ENCODE data around the gene DAPK1. TPM values are rescaled to one million over a fixed set of nuclear protein-coding genes. Genes with fewer than 3 reads are reported as not detected.

The DAPK1 gene
- total and polyA plus RNA-seq, 10 of the 15 experiments (the other 5 are each of a cell fraction or from before 2014, with no cell fraction given), result 8.2 to 94.7 (median 51.6) TPM

DNA sequence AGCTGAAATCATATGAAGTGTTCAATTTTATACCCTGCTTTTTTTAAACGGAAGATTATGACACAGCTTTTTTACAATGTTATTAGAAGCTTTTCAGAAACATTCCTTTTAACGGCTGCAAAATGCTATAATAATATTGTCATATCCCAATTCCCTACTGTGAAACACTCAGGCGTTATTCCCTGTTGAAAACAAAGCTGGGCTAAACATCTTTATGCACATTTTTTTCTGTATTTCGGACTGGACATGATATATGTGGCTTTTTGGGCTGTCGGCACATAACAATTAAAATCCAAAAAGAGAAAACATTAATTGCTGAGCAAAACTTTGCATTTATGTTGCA lies 216.3 kb downstream of the DAPK1 start (continued):
- TF ChIP-seq NFYA (IDR thresholded peaks at IDR 0.05; ENCODE audit: borderline replicate concordance, low read depth, low read length), result no peak
- no peak for TF ChIP-seq BHLHE40 (IDR thresholded peaks at IDR 0.05; ENCODE audit: borderline replicate concordance in 1 of 2, low read depth in 2 of 2, low read length in 1 of 2)
- TF ChIP-seq CHD2 (IDR thresholded peaks at IDR 0.05; ENCODE audit: borderline replicate concordance, low read depth, low read length), result no peak
- TF ChIP-seq, protein P1, sequence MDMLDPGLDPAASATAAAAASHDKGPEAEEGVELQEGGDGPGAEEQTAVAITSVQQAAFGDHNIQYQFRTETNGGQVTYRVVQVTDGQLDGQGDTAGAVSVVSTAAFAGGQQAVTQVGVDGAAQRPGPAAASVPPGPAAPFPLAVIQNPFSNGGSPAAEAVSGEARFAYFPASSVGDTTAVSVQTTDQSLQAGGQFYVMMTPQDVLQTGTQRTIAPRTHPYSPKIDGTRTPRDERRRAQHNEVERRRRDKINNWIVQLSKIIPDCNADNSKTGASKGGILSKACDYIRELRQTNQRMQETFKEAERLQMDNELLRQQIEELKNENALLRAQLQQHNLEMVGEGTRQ (IDR thresholded peaks at IDR 0.05; ENCODE audit: borderline replicate concordance, low read depth, low read length), result no peak
- TF ChIP-seq SIX5 (IDR thresholded peaks at IDR 0.05; ENCODE audit: low read depth, low read length, severe bottlenecking), result no peak
- no peak for TF ChIP-seq FOS (IDR thresholded peaks at IDR 0.05; ENCODE audit: borderline replicate concordance, extremely low read depth, insufficient read length)
- TF ChIP-seq ZSCAN29 (IDR thresholded peaks at IDR 0.05), result no peak
- no peak for TF ChIP-seq HDGF (IDR thresholded peaks at IDR 0.05)
- TF ChIP-seq RB1 (IDR thresholded peaks at IDR 0.05; ENCODE audit: borderline replicate concordance), result no peak

DNA sequence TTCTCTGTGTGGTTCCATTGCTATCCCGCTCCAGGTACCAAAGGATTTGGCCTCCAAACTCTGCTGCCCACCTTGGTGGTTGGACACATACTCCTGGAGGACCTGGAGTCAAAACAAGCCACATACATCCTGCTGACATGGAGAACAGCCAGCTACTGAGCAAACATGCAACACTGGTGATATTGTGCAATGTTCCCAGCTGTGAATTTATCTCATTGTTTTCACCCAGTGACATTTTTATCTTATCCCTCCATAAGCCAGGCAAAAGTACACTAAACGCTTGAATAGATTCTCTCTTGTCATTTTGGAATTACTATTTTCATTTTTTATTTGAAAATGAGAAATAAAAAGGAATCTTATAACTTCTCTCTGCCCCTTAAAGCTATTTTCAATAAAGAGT lies 217.2 kb downstream of the DAPK1 start:
- intact Hi-C loops (cut with micrococcal nuclease; ENCODE audit: unreplicated experiment), result no loop called here
- FAIRE-seq, result no peak

More for the DNA sequence above, 217.2 kb downstream of the DAPK1 start:
- in situ Hi-C loops (cut with MboI), result no loop called here
- ChIA-PET CTCF (no interaction called here), POLR2A (interaction anchor here (0.6 kb wide), 2 partner anchors 9 to 459 kb away, joined by 3 read pairs; no protein-coding TSS in a partner anchor), RAD21 (ENCODE audit: unreplicated experiment) (no interaction called here), SMC1A (ENCODE audit: uncharacterized antibody, unreplicated experiment) (interaction anchor here (0.9 to 1.1 kb wide), 2 partner anchors 15 to 234 kb away, joined by 3 read pairs; no protein-coding TSS in a partner anchor)
- Histone ChIP-seq H4K20me1 (ENCODE audit: control insufficient read depth, insufficient read depth) (no peaks in the 10 kb centered on the region), H3K4me2 (ENCODE audit: control insufficient read depth, insufficient read depth) (no peak overlapping the region), H3K79me2 (ENCODE audit: control insufficient read depth, insufficient read depth, low read length) (no peaks in the 10 kb centered on the region), H3K36me3 (ENCODE audit: control insufficient read depth in 2 of 2, insufficient read depth in 2 of 2, low read length in 1 of 2) (no peaks in the 10 kb centered on the region), H3K27me3 (replicated peaks in 1 of 2; ENCODE audit: control insufficient read depth in 2 of 2, insufficient read depth in 2 of 2, low read length in 1 of 2) (peaks cover 0 to 2% of the 10 kb centered on the region in 2 experiments; a peak in 1 of 4 replicates), H3K9me3 (replicated peaks; ENCODE audit: control insufficient read depth, insufficient read depth, low read length) (no peaks in the 10 kb centered on the region), H2AFZ (ENCODE audit: control insufficient read depth, low read depth, low read length) (no peak overlapping the region), H3K4me1 (ENCODE audit: control insufficient read depth, insufficient read depth, low read length) (peaks cover 3% of the 10 kb centered on the region; the same call in 1 of the 2 replicates), H3K27ac (ENCODE audit: control insufficient read depth, insufficient read depth) (no peak overlapping the region), H3K9ac (ENCODE audit: control insufficient read depth, insufficient read depth, low read length) (no peak overlapping the region), H3K4me3 (no peak overlapping the region)
- no peak for TF ChIP-seq KAT2A (conservative IDR thresholded peaks at IDR 0.05; ENCODE audit: control insufficient read depth, low read depth, low read length)
- TF ChIP-seq, protein P2, sequence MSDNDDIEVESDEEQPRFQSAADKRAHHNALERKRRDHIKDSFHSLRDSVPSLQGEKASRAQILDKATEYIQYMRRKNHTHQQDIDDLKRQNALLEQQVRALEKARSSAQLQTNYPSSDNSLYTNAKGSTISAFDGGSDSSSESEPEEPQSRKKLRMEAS (IDR thresholded peaks at IDR 0.05; ENCODE audit: low read depth, low read length), result no peak
- BruUV-seq (replicated peaks), result no TSS peak
- no peak for ATAC-seq
- 53% methylated on average over 2 of the region's 2 CpGs for WGBS (ENCODE audit: insufficient coverage, insufficient replicate concordance, low lambda C conversion rate, missing lambda C conversion rate)
- no peak for DNase-seq (ENCODE audit: low read depth, low spot score)
